Rectal smooth muscle tissue (tissue), 1 donor: ENCODE results near the gene ADRA2C.

Source experiments
- H3K27ac ChIP-seq: one replicate; pipeline ENCODE4 v1.7.0; 2013; ENCODE audit warnings: low read depth, low read length, inconsistent platforms
- H3K27me3 ChIP-seq: one replicate; pipeline ENCODE4 v1.7.0; 2013; ENCODE audit warnings: low read length; ENCODE audit not compliant: control insufficient read depth, insufficient read depth
- H3K36me3 ChIP-seq: one replicate; pipeline ENCODE4 v1.7.0; 2013; ENCODE audit warnings: low read length; ENCODE audit not compliant: control insufficient read depth, insufficient read depth
- H3K4me1 ChIP-seq: one replicate; pipeline ENCODE4 v1.7.0; 2013; ENCODE audit warnings: low read length; ENCODE audit not compliant: control insufficient read depth, insufficient read depth
- H3K4me3 ChIP-seq: one replicate; pipeline ENCODE4 v1.7.0; 2013; ENCODE audit warnings: low read length
- H3K9ac ChIP-seq: one replicate; pipeline ENCODE4 v1.7.0; 2013; ENCODE audit warnings: low read length

Gene ADRA2C

GRCh38 chr4:3801931-3802550 is 35.9 kb downstream of the ADRA2C start:
- no peak overlapping the region for H3K27ac ChIP-seq
- no peak overlapping the region for H3K9ac ChIP-seq
- no peaks in the 10 kb centered on the region for H3K4me1 ChIP-seq
- no peaks in the 10 kb centered on the region for H3K36me3 ChIP-seq
- H3K4me3 ChIP-seq, result no peak overlapping the region
- no peaks in the 10 kb centered on the region for H3K27me3 ChIP-seq

- Histone ChIP-seq H3K9ac (no peak overlapping the region), H3K4me3 (no peak overlapping the region), H3K27ac (no peak overlapping the region), H3K36me3 (no peaks in the 10 kb centered on the region), H3K4me1 (no peaks in the 10 kb centered on the region), H3K27me3 (no peaks in the 10 kb centered on the region)
Measured at GRCh38 chr4:3802571-3803474, 36.6 kb downstream of the ADRA2C start.

- H3K4me1 ChIP-seq, result no peaks in the 10 kb centered on the region
- H3K27ac ChIP-seq, result no peak overlapping the region
- H3K9ac ChIP-seq, result no peak overlapping the region
- H3K27me3 ChIP-seq, result no peaks in the 10 kb centered on the region
- no peaks in the 10 kb centered on the region for H3K36me3 ChIP-seq
- H3K4me3 ChIP-seq, result no peak overlapping the region
Measured at GRCh38 chr4:3803475-3803847, 37.3 kb downstream of the ADRA2C start.

- Histone ChIP-seq H3K4me3 (no peak overlapping the region), H3K4me1 (no peaks in the 10 kb centered on the region), H3K27me3 (peaks cover 3% of the 10 kb centered on the region)
Measured at GRCh38 chr4:3803946-3804345, 37.8 kb downstream of the ADRA2C start.

GRCh38 chr4:3805026-3805425 is 38.8 kb downstream of the ADRA2C start:
- no peak overlapping the region for H3K4me3 ChIP-seq
- H3K4me1 ChIP-seq, result no peaks in the 10 kb centered on the region
- H3K36me3 ChIP-seq, result no peaks in the 10 kb centered on the region
- H3K9ac ChIP-seq, result no peak overlapping the region
- no peak overlapping the region for H3K27ac ChIP-seq
- peaks cover 4% of the 10 kb centered on the region for H3K27me3 ChIP-seq

More at GRCh38 chr4:3803946-3804345, 37.8 kb downstream of the ADRA2C start:
- H3K36me3 ChIP-seq, result no peaks in the 10 kb centered on the region
- no peak overlapping the region for H3K27ac ChIP-seq
- no peak overlapping the region for H3K9ac ChIP-seq

GRCh38 chr4:3805731-3806130 is 39.5 kb downstream of the ADRA2C start:
- H3K27me3 ChIP-seq, result peaks cover 4% of the 10 kb centered on the region
- H3K27ac ChIP-seq, result no peak overlapping the region
- H3K4me1 ChIP-seq, result no peaks in the 10 kb centered on the region
- no peak overlapping the region for H3K4me3 ChIP-seq
- H3K36me3 ChIP-seq, result no peaks in the 10 kb centered on the region
- H3K9ac ChIP-seq, result no peak overlapping the region

- Histone ChIP-seq H3K36me3 (no peaks in the 10 kb centered on the region), H3K4me3 (no peak overlapping the region), H3K4me1 (no peaks in the 10 kb centered on the region), H3K9ac (no peak overlapping the region), H3K27me3 (peaks cover 4% of the 10 kb centered on the region), H3K27ac (no peak overlapping the region)
Measured at GRCh38 chr4:3807311-3807710, 41.1 kb downstream of the ADRA2C start.

GRCh38 chr4:3807822-3808496 is 41.8 kb downstream of the ADRA2C start:
- no peaks in the 10 kb centered on the region for H3K36me3 ChIP-seq
- H3K4me1 ChIP-seq, result no peaks in the 10 kb centered on the region
- no peak overlapping the region for H3K4me3 ChIP-seq
- peaks cover 4% of the 10 kb centered on the region for H3K27me3 ChIP-seq
- H3K27ac ChIP-seq, result no peak overlapping the region
- no peak overlapping the region for H3K9ac ChIP-seq

- H3K36me3 ChIP-seq, result no peaks in the 10 kb centered on the region
- no peak overlapping the region for H3K9ac ChIP-seq
- no peak overlapping the region for H3K4me3 ChIP-seq
- no peak overlapping the region for H3K27ac ChIP-seq
- H3K27me3 ChIP-seq, result peaks cover 4% of the 10 kb centered on the region
- H3K4me1 ChIP-seq, result no peaks in the 10 kb centered on the region
Measured at GRCh38 chr4:3808597-3808996, 42.4 kb downstream of the ADRA2C start.

- H3K27me3 ChIP-seq, result peaks cover 4% of the 10 kb centered on the region
- H3K4me1 ChIP-seq, result no peaks in the 10 kb centered on the region
- H3K27ac ChIP-seq, result no peak overlapping the region
- no peaks in the 10 kb centered on the region for H3K36me3 ChIP-seq
- H3K9ac ChIP-seq, result no peak overlapping the region
- H3K4me3 ChIP-seq, result no peak overlapping the region
Measured at GRCh38 chr4:3809028-3809427, 42.8 kb downstream of the ADRA2C start.

- no peak overlapping the region for H3K9ac ChIP-seq
- no peak overlapping the region for H3K27ac ChIP-seq
- H3K4me3 ChIP-seq, result no peak overlapping the region
- H3K4me1 ChIP-seq, result no peaks in the 10 kb centered on the region
- peaks cover 4% of the 10 kb centered on the region for H3K27me3 ChIP-seq
- no peaks in the 10 kb centered on the region for H3K36me3 ChIP-seq
Measured at GRCh38 chr4:3809451-3810110, 43.4 kb downstream of the ADRA2C start.

- Histone ChIP-seq H3K36me3 (no peaks in the 10 kb centered on the region), H3K4me3 (no peak overlapping the region), H3K9ac (no peak overlapping the region), H3K4me1 (no peaks in the 10 kb centered on the region), H3K27me3 (peaks cover 4% of the 10 kb centered on the region), H3K27ac (no peak overlapping the region)
Measured at GRCh38 chr4:3810111-3810680, 44.0 kb downstream of the ADRA2C start.
